ENCODE results near the gene TFPT.
"Not testable (repeated sequence)": the region's sequence is repeated elsewhere in the genome, so short reads cannot be mapped to it uniquely, and the experiment has no call there.

Gene TFPT

DNA sequence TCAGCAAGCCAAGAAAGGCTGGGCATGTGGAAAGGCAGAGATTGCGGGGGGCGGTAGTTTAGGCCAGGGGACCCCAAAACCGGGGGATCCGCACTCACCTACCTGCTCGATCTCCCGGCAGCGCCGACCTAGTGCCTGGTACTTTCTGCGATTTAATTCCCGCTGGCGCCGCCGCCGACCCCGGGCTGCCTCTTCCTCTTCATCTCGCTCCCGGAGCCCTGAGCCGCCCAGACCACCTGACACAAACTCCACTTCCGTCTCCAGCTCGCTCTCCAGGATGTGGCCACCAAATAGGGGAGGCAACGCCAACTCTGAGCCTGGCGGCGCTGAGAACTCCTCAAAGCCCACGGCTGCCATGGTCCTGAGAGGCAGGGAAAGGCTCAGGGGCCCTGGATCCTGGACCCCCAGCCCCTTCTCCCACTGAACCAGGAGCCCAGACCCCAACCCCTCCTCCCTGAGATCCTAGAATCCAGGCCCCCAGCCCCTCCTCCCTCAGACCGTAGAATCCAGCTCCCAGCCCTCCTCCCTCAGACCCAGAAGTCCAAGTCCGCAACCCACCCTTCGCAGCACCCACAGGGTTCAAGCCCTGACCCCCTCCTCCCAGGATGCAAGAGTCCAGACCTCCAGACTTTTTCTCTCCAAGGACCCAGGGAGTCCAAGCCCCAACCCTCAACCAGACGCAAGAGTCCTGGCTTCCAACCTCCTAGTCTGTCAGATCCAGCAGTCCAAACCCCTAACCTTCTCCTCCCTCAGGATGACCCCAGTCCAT lies 933 bp downstream of the TFPT start:
- H3K9me3 Mint-ChIP-seq: no peaks in the 10 kb centered on the region
- peaks cover 33% of the 10 kb centered on the region for H3K4me1 Mint-ChIP-seq (ENCODE audit: low read depth)
- peak overlapping the region; percentile 91 for H3K4me3 Mint-ChIP-seq
- peaks cover 85% of the 10 kb centered on the region for H3K36me3 Mint-ChIP-seq (ENCODE audit: low read depth)
- peak overlapping the region; percentile 99 for H3K27ac Mint-ChIP-seq
- H3K27me3 Mint-ChIP-seq: no peaks in the 10 kb centered on the region
- peak; percentile 52 for DNase-seq

DNA sequence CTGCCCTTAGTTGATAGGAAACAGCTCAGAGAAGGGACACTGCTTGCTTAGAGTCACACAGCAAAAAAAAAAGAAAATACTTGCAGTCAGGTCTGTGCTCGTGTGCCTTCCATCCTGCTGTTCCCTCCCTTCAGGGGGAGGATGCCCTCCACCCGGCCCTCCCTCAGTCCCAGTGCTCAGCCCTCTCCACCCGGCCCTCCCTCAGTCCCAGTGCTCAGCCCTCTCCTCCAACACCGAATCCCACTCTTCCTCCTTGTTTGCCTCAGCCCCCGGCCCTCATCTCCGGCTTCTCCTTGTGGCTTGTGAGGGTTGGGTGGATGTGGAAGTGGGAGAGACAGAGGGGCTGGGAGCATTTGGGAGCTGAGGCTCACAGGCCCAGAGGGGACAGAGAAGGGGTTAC lies 5.8 kb downstream of the TFPT start:
- Mint-ChIP-seq H3K4me3 (no peak overlapping the region), H3K27ac (no peak overlapping the region), H3K4me1 (ENCODE audit: low read depth) (peaks cover 26% of the 10 kb centered on the region), H3K27me3 (no peaks in the 10 kb centered on the region), H3K9me3 (no peaks in the 10 kb centered on the region), H3K36me3 (ENCODE audit: low read depth) (peaks cover 93% of the 10 kb centered on the region)
- DNase-seq: no peak

GRCh38 chr19:54108496-54108895 lies 7.0 kb downstream of the TFPT start:
- no peak for DNase-seq
- Mint-ChIP-seq H3K4me1 (ENCODE audit: low read depth) (peaks cover 22% of the 10 kb centered on the region), H3K27me3 (no peaks in the 10 kb centered on the region), H3K27ac (no peak overlapping the region), H3K36me3 (ENCODE audit: low read depth) (peaks cover 87% of the 10 kb centered on the region), H3K4me3 (no peak overlapping the region), H3K9me3 (no peaks in the 10 kb centered on the region)

GRCh38 chr19:54107876-54108490 lies 7.5 kb downstream of the TFPT start:
- peaks cover 25% of the 10 kb centered on the region for H3K4me1 Mint-ChIP-seq (ENCODE audit: low read depth)
- no peak for DNase-seq
- peaks cover 87% of the 10 kb centered on the region for H3K36me3 Mint-ChIP-seq (ENCODE audit: low read depth)
- H3K9me3 Mint-ChIP-seq: no peaks in the 10 kb centered on the region
- no peaks in the 10 kb centered on the region for H3K27me3 Mint-ChIP-seq
- no peak overlapping the region for H3K4me3 Mint-ChIP-seq
- no peak overlapping the region for H3K27ac Mint-ChIP-seq

DNA sequence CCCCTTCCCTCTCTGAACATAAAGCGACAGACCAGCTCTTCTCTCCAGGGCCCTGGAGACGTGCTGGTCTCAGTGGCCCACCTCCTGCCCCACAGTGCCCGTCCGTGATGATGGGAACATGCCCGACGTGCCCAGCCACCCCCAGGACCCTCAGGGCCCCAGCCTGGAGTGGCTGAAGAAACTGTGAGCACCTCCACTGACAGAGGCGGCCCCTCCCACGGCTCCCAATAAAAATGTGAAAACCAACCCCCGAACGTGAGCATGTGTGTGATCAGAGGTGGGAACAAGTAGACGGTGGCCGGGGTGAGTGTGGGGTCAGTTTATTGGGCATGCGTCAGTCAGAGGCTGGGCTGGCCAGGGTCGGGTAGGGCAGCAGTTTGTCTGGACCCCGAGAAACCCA lies 8.7 kb downstream of the TFPT start:
- no peak overlapping the region for H3K4me3 Mint-ChIP-seq
- H3K36me3 Mint-ChIP-seq (ENCODE audit: low read depth): peaks cover 80% of the 10 kb centered on the region
- no peaks in the 10 kb centered on the region for H3K27me3 Mint-ChIP-seq
- H3K9me3 Mint-ChIP-seq: no peaks in the 10 kb centered on the region
- H3K4me1 Mint-ChIP-seq (ENCODE audit: low read depth): peaks cover 31% of the 10 kb centered on the region
- peak overlapping the region; percentile 61 for H3K27ac Mint-ChIP-seq
- DNase-seq: no peak

GRCh38 chr19:54105796-54106195 lies 9.7 kb downstream of the TFPT start:
- Mint-ChIP-seq H3K4me1 (ENCODE audit: low read depth) (peaks cover 33% of the 10 kb centered on the region), H3K36me3 (ENCODE audit: low read depth) (peaks cover 74% of the 10 kb centered on the region), H3K27ac (peak overlapping the region; percentile 59), H3K9me3 (no peaks in the 10 kb centered on the region), H3K27me3 (no peaks in the 10 kb centered on the region), H3K4me3 (no peak overlapping the region)
- DNase-seq: no peak

DNA sequence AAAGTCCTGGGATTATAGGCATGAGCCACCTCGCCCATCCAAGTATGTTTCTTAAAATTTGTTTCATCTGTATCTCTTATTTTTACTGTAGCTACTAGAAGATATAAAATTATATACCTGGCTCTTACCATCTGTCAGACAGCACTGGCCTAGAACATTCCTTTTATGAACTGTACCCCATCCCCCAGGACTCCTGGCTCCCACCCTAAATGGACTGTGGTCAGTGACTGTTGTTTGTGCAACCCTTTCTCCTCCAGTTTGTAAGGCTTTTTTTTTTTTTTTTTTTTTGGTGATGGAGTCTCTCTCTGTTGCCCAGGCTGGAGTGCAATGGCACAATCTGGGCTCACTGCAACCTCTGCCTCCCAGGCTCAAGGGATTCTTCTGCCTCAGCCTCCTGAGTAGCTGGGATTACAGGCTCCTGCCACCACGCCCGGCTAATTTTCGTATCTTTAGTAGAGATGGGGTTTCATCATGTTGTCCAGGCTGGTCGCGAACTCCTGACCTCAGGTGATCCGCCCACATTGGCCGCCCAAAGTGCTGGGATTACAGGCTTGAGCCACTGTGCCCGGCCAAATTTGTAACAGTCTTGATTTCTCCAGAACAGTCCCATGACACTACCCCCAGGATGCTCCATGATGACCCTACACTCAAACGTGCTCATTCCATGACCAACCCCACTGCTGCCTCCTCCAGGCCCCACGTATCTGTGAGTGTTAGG lies 10.3 kb downstream of the TFPT start:
- H3K4me1 Mint-ChIP-seq (ENCODE audit: low read depth): peaks cover 32% of the 10 kb centered on the region
- no peaks in the 10 kb centered on the region for H3K9me3 Mint-ChIP-seq
- no peaks in the 10 kb centered on the region for H3K27me3 Mint-ChIP-seq
- peak overlapping the region; percentile 59 for H3K27ac Mint-ChIP-seq
- H3K36me3 Mint-ChIP-seq (ENCODE audit: low read depth): peaks cover 68% of the 10 kb centered on the region
- DNase-seq: peak; percentile 16
- peak overlapping the region; percentile 99 for H3K4me3 Mint-ChIP-seq

- H3K4me3 Mint-ChIP-seq: peak within 1 kb of the TSS; percentile 99
- DNase-seq: peak; percentile 96
- peaks cover 32% of the 10 kb centered on the region for H3K4me1 Mint-ChIP-seq (ENCODE audit: low read depth)
- peaks cover 43% of the 10 kb centered on the region for H3K36me3 Mint-ChIP-seq (ENCODE audit: low read depth)
- H3K27ac Mint-ChIP-seq: peak within 1 kb of the TSS; percentile 98
- H3K9me3 Mint-ChIP-seq: no peaks in the 10 kb centered on the region
- no peaks in the 10 kb centered on the region for H3K27me3 Mint-ChIP-seq
Observed at GRCh38 chr19:54102421-54103169, 12.9 kb downstream of the TFPT start, which contains the start of gene NDUFA3. Gene NDUFA3 (plus strand): TSS chr19:54102855. CDS start chr19:54102879, 24 bp downstream.

GRCh38 chr19:54100561-54100960 lies 14.9 kb downstream of the TFPT start, which contains the start of gene OSCAR:
Gene OSCAR (minus strand): TSS chr19:54100803. CDS start chr19:54100792, 11 bp downstream.
- peaks cover 23% of the 10 kb centered on the region for H3K36me3 Mint-ChIP-seq (ENCODE audit: low read depth)
- H3K9me3 Mint-ChIP-seq: no peaks in the 10 kb centered on the region
- H3K27ac Mint-ChIP-seq: peak within 1 kb of the TSS; percentile 42
- no peaks in the 10 kb centered on the region for H3K27me3 Mint-ChIP-seq
- DNase-seq: no peak
- peaks cover 33% of the 10 kb centered on the region for H3K4me1 Mint-ChIP-seq (ENCODE audit: low read depth)
- H3K4me3 Mint-ChIP-seq: peak within 1 kb of the TSS; percentile 99

GRCh38 chr19:54099903-54100255 lies 15.6 kb downstream of the TFPT start:
- not testable (repeated sequence) for H3K4me3 Mint-ChIP-seq, H3K27ac Mint-ChIP-seq, H3K9me3 Mint-ChIP-seq, DNase-seq, H3K27me3 Mint-ChIP-seq
- Mint-ChIP-seq H3K4me1 (ENCODE audit: low read depth) (peaks cover 29% of the 10 kb centered on the region), H3K36me3 (ENCODE audit: low read depth) (peaks cover 18% of the 10 kb centered on the region)

GRCh38 chr19:54099190-54099902 lies 16.1 kb downstream of the TFPT start:
- Mint-ChIP-seq H3K4me3 (no peak overlapping the region), H3K36me3 (ENCODE audit: low read depth) (peaks cover 13% of the 10 kb centered on the region), H3K9me3 (peaks cover 1% of the 10 kb centered on the region), H3K27ac (no peak overlapping the region), H3K27me3 (peaks cover 7% of the 10 kb centered on the region), H3K4me1 (ENCODE audit: low read depth) (peaks cover 28% of the 10 kb centered on the region)
- DNase-seq: no peak

DNA sequence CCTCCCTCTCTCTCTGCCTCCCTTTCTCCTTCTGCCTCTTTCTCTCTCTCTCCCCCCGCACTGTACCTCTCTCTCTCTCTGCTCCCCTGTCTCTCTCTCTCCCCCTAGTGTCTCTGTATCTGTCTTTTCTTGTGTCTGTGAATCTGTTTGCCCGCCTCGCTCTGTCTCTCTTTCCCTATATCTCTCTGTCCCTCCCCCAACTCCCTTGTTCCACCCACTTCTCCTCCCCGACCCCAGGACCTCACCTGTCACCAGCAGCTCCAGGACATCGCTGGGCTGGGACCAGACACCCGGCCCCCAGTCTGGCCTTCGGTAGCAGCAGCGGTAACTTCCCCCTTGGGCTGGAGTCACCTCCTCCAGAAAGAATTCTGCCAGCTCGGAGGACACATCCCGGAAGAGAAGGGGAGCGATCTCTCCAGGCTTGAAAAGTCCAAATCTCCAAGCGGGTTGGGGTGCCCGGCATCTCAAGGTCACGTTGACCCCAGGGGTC lies 18.8 kb downstream of the TFPT start:
- Mint-ChIP-seq H3K4me1 (ENCODE audit: low read depth) (peaks cover 18% of the 10 kb centered on the region), H3K27ac (peak overlapping the region; percentile 62), H3K4me3 (peak overlapping the region; percentile 61), H3K27me3 (peaks cover 16% of the 10 kb centered on the region), H3K9me3 (peaks cover 4% of the 10 kb centered on the region), H3K36me3 (ENCODE audit: low read depth) (no peaks in the 10 kb centered on the region)
- peak; percentile 50 for DNase-seq

DNA sequence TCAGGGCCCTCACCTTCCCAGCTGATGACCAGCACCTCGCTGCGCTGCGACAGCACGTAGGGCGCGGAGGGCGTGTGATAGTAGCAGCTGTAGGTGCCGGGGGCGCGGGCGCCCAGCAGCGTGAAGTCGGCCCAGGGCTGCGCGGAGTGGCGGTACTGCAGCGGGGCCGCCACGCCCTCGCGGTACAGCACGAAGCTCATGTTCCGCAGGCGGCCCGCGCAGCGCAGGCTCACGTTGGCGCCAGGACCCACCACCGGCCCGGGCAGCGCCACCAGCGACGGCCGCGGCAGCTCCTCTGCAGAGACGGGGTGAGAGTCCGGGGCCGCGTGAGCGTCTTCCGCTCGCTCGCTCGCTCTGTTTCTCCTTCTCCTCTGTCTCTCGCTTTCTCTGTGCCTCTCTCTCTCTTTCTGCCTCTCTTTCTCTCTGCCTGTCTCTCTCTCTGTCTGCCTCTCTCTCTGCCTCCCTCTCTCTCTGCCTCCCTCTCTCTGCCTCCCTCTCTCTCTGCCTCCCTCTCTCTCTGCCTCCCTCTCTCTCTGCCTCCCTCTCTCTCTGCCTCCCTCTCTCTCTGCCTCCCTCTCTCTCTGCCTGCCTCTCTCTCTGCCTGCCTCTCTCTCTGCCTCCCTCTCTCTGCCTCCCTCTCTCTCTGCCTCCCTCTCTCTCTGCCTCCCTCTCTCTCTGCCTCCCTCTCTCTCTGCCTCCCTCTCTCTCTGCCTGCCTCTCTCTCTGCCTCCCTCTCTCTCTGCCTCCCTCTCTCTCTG lies 19.4 kb downstream of the TFPT start:
- Mint-ChIP-seq H3K27me3 (peaks cover 20% of the 10 kb centered on the region), H3K27ac (peak overlapping the region; percentile 47), H3K4me3 (peak overlapping the region; percentile 61), H3K4me1 (ENCODE audit: low read depth) (peaks cover 14% of the 10 kb centered on the region)
- peak; percentile 71 for DNase-seq
- not testable (repeated sequence) for H3K36me3 Mint-ChIP-seq (ENCODE audit: low read depth); H3K9me3 Mint-ChIP-seq

Data from activated T-cell treated with anti-CD3 and anti-CD28 coated beads, Interleukin-2, amount 50 U/mL, for 24 hours (primary cell).